NCI-H2029 treated with DMSO at 0.1 percent for 48 hours (cell line): ENCODE results near the gene SH3BP1.
"Not testable (repeated sequence)": the region's sequence is repeated elsewhere in the genome, so short reads cannot be mapped to it uniquely, and the experiment has no call there.

ENCODE experiments used
- DNase-seq: peaks from one replicate; lab custom pipeline; 2025; lab: John Stamatoyannopoulos, UW

The SH3BP1 gene

DNA sequence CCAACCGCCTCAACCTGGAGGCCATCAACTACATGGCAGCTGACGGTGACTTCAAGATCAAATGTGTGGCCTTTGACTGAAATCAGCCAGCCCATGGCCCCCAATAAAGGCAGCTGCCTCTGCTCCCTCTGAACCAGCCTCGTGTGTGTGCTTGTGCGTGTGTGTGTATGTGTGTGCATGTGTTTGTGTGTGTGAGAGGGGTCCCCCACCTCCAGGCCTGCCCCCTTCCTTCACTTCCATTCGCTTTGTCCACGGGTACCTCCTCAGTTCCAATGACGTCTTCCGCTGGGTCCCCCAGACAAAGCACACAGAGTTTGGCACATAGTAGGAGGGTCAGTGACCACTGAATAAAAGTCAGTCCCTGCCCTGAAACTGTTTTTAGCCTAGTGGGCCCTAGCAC is 40.2 kb downstream of the SH3BP1 start:
- DNase-seq = no peak

DNA sequence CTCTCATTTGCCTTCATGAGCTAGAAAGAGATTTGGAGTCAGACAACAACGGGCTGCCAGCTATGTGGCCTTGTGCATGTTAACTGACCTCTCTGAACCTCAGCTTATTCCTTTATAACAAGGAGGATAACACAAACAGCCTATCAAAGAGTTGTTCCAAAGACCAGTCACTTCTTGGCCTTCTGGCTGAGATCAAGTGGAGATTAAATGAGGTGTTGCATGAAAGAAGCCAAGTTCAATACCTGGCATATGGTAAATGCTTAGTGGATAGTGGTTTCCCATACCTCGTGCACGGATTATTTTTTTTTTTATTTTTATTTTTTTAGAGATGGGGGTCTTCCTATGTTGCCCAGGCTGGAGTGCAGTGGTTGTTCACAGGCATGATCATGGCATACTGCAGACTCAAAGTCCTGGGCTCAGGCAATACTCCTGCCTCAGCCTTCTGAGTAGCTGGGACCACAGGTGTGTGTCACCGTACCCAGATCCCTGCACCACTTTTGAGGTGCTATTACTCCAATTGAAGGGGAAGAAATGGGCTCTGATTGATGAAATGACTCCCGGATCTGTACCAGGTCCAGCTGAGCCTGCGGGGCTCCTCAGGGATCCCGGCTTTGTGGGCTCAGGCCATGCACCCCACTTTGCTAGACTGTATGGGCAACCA is 40.9 kb downstream of the SH3BP1 start:
- DNase-seq = no peak

DNA sequence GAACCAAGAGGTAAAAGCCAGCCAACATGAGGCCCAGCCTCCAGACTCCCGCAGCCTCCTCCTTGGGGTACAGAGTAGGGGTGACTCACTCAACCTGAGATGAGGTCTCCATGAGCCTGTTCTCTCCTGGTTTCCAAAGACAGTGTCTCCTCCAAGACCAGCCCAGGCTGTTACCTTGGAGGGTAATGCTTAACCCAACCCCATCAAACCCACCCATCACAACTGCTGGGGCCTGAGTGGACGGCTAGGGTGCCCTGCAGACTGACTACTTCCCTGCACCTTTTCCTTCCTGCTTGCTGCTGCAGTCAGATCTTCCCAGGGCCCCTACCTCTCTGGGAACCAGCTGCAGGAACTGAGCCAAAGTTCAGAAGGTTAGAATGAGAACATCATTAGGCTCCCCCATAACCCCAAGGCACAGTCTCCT is 41.5 kb downstream of the SH3BP1 start:
- no peak for DNase-seq

DNA sequence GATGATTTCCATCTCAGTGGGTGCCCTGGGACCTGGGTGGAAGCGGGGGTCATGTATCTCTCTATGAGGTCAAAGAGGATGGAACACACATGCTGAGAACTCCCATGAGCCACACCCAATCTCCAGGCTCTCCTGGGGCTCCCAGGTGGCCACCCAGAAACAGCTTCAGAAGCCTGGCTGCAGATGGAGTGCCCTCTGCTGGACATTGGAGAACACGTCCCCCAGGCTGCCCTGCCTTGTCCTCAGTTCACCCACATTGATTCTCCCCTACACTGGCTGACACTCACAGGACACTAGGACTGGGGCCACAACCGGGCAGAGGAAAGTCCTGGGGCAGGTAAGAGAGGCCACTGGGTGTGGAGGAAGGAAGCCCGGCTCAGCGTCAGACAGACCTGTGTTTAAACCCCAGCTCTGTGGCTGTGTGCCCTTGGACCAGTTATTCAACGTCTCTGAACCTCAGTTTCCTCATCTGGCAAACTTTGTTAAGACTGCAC is 42.1 kb downstream of the SH3BP1 start:
- peak; percentile 35 for DNase-seq

DNA sequence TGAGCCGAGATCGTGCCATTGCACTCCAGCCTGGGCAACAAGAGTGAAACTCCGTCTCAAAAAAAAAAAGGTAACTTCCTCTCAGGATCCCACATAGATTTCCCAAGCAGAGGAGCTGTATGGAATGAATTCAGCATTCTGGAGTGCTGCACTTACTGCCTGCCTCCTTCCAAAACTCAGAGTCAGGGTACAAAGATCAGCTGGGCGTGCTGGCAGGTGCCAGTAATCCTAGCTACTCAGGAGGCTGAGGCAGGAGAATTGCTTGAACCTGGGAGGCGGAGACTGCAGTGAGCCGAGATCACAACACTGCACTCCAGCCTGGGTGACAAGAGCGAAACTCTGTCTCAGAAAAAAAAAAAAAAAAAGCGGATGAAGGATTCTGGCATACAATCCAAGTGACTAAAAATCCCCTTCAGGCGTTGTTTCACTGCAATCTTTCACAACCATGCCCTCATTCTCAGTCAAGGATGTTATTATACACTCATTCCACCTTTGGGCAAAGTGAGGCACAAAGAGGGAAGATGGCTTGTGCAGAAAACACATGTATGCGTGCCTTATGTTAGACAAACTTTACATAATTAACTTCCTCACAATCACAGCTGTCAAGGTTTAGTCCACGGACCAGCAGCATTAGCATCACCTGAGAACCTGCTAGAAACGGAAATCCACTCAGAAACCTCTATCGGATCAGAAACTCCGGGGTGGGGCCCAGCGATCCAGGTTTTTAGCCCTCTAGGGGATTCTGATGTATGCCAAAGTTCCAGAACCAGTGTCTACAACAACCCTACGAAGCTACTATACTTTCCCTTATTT is 45.5 kb downstream of the SH3BP1 start:
- DNase-seq = no peak

DNA sequence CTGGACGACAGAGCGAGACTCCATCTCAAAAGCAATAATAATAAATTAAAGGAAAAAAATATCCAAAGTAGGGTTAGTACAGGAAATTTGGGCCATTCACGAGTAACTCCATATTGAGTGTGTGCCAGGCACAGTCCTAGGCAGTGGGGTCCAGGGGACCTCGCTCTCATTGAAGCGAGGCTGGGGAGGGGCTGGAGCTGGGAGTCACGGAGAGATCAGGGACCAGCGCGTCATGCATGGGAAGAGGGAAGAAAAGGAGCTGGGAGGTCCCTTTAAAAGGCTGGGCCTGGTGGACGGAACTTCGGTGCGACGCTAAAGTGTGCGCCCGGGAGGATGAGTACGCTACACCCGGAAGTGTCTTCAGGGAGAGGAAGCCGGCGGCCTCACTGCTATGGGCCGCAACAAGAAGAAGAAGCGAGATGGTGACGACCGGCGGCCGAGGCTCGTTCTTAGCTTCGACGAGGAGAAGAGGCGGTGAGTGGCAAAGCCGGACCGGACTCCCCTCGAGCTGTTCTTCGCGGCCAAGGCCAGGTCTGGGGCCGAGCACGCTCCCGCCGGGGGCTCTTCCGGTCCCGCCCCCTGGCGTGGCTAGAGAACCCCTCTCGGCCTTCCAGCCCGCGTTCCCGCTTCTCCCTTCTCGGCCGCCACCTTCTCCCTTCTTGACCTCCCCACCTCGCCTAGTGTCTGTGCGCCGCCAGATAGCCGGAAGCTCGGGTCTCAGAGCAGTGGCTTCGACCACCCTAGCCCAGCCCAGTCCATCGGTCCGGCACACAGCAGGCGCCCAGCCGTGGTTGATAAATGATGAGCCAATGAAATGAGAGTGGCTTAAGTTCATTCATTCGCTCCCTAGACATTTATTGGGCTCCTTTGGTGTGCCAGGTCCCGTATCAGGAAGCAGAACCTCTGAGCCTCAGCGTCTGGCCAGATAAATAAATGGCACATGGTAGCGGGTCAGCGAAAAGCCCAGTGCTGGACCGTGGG is 46.8 kb downstream of the SH3BP1 start, which contains the start of gene NOL12:
Gene NOL12 (plus strand): TSS at position 342 of the 981 bp plus-strand sequence. CDS start 50 bp downstream, at position 392.
- DNase-seq = peak; percentile 44

DNA sequence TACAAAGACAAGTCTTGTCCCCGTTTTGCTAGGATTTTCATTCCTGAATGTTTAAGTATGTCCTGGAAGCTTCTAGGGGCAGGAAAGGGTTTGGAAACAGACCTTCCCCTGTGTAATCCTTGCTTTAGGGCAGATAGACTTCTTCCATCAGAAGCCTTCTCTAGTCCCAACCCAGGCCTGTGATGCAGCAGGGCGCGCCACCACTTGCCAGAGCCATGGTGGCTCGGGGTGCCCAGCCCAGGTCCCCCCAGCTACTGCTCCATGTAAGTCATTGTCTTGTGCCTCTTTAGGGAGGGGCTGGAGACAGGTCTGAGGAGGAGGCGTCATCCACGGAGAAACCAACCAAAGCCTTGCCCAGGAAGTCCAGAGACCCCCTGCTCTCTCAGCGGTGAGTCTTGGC is 50.9 kb downstream of the SH3BP1 start:
- DNase-seq = no peak

DNA sequence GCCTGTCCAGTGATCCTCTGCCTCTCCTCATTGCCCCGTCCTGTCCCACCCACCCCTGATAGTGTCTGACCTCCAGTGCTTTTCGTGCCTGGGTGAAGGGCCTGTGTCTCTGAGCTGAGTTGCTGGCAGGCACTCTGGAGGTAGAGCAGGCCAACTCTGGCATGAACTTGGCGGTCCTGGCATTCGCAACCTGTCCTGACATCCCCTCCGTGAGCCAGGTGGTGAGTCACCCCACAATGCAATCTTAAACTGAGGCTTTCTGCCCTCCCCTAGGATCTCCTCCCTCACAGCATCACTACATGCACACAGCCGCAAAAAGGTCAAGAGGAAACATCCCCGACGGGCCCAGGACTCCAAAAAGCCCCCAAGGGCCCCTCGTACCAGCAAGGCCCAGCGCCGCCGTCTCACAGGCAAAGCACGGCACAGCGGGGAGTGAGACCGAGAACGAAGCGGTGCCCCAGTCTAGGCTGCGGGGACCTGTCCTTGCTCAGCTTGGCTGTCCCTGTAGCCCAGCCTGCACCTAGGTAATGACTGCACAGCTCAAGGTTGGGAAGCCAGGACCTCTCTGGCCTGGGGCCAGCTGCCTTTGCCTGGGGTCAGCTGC is 51.5 kb downstream of the SH3BP1 start:
- no peak for DNase-seq

DNA sequence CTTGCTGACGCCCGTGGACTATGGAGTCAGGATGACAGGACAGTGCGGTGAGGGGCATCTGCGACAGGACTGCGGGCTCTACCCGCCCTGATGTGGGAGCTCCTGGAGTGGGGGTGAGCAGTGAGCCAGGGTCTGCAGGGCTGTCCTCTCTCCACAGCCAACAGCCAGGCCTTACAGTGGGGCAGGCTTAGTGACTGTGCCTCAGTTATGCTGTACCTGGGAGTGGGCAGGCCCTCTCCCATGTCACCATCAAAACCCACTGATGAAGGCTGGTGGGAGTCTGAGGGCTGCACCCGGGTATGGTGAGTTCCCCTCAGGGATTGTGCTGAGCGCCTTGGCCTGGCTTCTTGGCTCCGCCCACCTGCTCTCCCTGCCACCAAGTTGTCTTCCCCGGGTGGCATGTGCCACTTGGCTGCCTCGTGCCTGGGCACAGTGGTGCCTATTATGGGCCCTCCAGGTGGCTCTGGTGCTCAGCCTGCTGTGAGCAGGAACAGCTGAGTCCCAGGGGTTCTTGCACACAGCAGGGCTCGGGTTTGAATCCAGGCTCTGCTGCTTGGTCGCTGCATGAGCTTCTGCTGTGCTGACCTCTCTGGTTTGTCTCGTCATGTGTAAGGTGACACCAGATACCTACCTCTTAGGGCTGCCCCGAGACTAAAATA is 53.3 kb downstream of the SH3BP1 start:
- DNase-seq = no peak

DNA sequence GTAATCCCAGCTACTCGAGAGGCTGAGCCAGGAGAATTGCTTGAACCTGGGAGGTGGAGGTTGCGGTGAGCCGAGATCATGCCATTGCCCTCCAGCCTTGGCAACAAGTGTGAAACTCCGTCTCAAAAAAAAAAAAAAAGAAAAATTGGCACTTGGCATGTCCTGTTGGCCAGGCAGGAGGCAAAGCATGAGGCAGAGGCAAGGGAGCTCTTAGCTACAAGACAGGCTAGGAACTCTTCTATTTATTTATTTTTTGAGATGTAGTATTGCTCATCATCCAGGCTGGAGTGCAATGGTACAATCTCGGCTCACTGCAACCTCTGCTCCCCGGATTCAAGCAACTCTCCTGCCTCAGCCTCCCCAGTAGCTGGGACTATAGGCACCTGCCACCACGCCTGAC is 54.7 kb downstream of the SH3BP1 start:
- not testable (repeated sequence) for DNase-seq

DNA sequence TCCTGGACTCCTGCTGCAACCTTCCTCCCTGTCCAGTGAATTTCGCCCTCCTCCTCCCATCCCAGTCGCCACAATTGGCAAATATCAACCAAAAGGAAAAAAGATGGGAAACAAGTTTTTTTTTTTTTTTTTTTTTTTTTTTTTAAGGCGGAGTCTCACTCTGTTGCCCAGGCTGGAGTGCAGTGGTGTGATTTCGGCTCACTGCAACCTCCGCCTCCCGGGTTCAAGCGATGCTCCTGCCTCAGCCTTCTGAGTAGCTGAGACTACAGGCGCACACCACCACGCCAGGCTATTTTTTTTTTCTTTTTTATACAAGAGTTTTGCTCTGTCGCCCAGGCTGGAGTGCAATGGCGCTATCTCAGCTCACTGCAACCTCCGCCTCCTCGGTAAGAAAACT is 56.8 kb downstream of the SH3BP1 start:
- DNase-seq = not testable (repeated sequence)

DNA sequence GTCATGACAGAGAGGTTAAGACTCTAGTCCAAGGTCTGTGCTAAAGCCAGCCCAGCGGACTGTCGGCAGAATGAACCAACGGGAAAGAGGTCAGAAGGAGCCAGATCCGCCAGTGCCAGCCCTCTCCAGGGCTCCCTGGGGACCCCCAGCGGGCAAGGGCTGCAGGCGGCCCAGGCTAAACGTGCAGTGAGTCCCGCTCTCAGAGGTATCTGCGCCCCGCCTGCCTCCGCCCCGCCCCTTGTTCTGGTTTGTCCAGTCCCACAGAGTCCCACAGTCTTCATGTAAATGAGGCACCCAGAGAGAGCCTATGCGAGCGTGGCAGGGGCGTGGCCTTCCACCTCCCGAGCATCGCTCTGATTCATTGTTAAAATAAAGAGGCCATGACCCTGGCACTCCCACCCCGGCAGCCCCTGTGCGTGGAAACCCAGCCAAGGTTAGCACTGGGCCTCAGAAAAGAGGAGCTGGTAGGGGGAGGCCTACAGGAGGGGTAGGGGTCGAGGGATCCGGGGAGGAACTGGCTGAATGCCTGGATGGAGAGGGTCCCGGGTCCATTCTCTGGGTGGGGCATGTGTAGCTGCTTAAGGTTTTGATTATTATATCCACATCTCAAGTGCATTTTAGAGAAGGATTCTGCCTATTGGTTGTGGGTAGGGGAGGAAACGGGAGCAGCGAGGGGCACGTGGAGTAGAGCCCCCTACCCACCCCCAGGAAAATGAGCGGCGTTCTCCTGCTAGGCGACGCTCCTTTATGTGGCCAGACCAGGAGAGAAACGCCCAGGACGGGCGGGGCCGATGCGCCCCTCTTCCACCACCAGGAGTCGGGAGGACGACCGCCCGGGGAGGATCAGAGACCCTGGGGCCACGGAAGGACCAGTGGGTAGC is 57.4 kb downstream of the SH3BP1 start, which contains the start of gene TRIOBP:
Gene TRIOBP (plus strand): TSS at position 392 of the 881 bp plus-strand sequence. CDS start 4,318 bp downstream, outside the sequence.
- DNase-seq = peak; percentile 59

DNA sequence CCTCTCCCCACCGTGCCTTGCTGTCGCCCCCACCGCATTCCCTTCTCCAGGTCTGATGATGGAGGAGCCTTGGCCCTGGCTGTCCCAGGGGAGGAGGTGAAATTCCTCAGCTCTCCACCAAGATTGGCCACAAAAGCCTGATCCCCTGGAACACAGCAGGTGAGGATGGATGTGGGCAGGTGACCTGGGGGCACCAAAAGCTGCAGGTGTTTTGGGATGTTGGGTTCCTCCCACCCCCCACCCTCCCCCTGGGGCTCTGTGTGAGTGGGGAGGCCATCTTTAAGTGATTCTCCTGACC is 58.0 kb downstream of the SH3BP1 start:
- no peak for DNase-seq

DNA sequence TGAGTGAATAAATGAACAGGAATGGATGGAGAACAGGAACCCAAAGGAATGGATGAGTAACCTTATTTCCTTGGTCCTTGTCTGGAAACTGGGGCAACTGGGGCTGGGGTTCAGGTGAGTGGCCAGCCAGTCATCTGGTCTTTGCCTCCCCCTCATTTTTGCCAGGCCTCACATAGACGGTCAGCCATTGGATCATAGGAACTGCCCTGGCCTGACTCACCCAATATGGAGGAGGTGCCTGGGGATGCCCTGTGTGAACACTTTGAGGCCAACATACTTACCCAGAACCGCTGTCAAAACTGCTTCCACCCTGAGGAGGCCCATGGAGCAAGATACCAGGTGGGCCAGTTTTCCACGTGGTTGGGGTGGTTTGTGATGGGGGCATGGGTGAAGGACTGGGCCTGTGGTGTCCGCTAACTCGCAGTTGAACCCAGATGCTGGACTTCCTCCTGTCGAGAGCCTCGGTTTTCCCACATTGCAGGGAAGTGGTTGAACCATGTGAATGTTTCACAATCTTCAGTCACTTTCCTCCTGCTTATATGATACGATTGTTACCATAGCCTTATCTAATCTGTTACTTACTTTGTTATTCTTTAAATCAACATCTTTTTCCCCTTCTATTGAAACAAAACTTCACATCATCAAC is 61.8 kb downstream of the SH3BP1 start:
- no peak for DNase-seq

DNA sequence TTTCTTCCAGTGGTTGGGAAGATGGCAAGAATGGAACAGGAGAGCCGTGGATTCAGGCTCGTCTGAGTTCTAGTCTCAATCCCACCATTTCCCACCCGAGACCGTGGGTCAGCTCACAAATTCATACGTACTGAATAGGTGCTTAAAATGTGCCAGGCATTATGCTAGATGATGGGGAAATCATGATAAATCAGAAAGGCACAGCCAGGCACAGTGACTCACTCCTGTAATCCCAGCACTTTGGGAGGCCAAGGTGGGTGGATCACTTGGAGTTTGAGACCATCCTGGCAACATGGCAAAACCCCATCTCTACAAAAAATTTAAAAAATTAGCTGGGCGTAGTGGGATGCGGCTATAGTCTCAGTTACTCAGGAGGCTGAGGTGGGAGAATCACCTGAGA is 64.4 kb downstream of the SH3BP1 start:
- no peak for DNase-seq

DNA sequence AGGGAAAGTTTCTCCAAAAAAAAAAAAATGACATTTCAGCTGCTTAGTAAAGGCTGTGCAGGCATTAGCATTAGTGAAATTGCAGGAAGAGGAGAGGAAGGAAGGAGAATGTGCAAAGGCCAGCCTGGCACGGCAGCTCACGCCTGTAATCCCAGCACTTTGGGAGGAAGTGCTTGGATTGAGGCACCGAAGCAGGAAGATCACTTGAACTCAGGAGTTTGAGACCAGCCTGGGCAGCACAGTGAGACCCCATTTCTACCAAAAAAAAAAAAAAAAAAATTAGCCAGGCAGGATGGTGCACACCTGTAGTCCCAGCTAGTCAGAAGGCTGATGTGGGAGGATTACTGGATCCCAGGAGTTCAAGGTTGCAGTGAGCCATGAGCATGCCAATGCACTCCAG is 65.2 kb downstream of the SH3BP1 start:
- no peak for DNase-seq

DNA sequence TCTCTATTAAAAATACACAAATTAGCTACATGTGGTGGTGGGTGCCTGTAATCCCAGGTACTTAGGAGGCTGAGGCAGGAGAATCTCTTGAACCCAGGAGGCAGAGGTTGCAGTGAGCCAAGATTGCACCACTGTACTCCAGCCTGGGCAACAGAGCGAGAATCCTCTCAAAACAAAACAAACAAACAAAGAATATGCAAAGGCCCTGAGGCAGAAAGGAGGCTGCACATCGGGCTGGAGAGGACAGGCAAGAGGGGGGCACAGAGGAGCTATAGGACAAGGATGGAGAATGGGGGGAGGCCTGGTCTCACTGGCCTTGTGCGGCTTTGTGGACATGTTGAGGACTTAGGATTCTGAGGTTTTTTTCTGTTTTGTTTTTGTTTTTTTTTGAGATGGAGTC is 65.7 kb downstream of the SH3BP1 start:
- DNase-seq = no peak
